ENCODE results near the gene PDE12. TPM values are rescaled to one million over a fixed set of nuclear protein-coding genes. Genes with fewer than 3 reads are reported as not detected.

Gene PDE12
- total and polyA plus RNA-seq, 2 of the 13 experiments (the other 11 are each of a cell fraction or from before 2014, with no cell fraction given): 9.0 to 17.8 TPM

- TF ChIP-seq SPEN (CRISPR knock-in tag; IDR thresholded peaks at IDR 0.05; ENCODE audit: low read depth): no peak
- no peak for TF ChIP-seq PCBP1 (IDR thresholded peaks at IDR 0.05; ENCODE audit: borderline replicate concordance, low read depth, low read length)
- TF ChIP-seq, protein P1, sequence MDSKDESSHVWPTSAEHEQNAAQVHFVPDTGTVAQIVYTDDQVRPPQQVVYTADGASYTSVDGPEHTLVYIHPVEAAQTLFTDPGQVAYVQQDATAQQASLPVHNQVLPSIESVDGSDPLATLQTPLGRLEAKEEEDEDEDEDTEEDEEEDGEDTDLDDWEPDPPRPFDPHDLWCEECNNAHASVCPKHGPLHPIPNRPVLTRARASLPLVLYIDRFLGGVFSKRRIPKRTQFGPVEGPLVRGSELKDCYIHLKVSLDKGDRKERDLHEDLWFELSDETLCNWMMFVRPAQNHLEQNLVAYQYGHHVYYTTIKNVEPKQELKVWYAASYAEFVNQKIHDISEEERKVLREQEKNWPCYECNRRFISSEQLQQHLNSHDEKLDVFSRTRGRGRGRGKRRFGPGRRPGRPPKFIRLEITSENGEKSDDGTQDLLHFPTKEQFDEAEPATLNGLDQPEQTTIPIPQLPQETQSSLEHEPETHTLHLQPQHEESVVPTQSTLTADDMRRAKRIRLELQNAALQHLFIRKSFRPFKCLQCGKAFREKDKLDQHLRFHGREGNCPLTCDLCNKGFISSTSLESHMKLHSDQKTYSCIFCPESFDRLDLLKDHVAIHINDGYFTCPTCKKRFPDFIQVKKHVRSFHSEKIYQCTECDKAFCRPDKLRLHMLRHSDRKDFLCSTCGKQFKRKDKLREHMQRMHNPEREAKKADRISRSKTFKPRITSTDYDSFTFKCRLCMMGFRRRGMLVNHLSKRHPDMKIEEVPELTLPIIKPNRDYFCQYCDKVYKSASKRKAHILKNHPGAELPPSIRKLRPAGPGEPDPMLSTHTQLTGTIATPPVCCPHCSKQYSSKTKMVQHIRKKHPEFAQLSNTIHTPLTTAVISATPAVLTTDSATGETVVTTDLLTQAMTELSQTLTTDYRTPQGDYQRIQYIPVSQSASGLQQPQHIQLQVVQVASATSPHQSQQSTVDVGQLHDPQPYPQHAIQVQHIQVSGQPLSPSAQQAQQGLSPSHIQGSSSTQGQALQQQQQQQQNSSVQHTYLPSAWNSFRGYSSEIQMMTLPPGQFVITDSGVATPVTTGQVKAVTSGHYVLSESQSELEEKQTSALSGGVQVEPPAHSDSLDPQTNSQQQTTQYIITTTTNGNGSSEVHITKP (CRISPR knock-in tag; IDR thresholded peaks at IDR 0.05; ENCODE audit: low read depth): no peak
- peak; percentile 33 for TF ChIP-seq AGO1 (IDR thresholded peaks at IDR 0.05; ENCODE audit: low read depth, low read length, poor library complexity, severe bottlenecking)
- TF ChIP-seq BRD4 (CRISPR knock-in tag; IDR thresholded peaks at IDR 0.05): no peak
- no peak for TF ChIP-seq ZMYM2 (CRISPR knock-in tag; IDR thresholded peaks at IDR 0.05)
- no peak for TF ChIP-seq KLF11 (CRISPR knock-in tag; IDR thresholded peaks at IDR 0.05)
- TF ChIP-seq NR3C1 (CRISPR knock-in tag; IDR thresholded peaks at IDR 0.05): no peak
- TF ChIP-seq ZNF605 (CRISPR knock-in tag; IDR thresholded peaks at IDR 0.05): peak; percentile 19; the same call in 1 of the 2 replicates
- TF ChIP-seq ARID2 (CRISPR knock-in tag; IDR thresholded peaks at IDR 0.05; ENCODE audit: borderline replicate concordance): no peak
- no peak for TF ChIP-seq RARG (CRISPR knock-in tag; IDR thresholded peaks at IDR 0.05; ENCODE audit: low read depth)
- no peak for TF ChIP-seq ZNF781 (CRISPR knock-in tag; IDR thresholded peaks at IDR 0.05; ENCODE audit: borderline replicate concordance, not compliant biosample characterization)
- peak; percentile 26; the same call in 1 of the 2 replicates for TF ChIP-seq REL (CRISPR knock-in tag; conservative IDR thresholded peaks at IDR 0.05)
- no peak for TF ChIP-seq ZNF24 (IDR thresholded peaks at IDR 0.05)
- no peak for TF ChIP-seq MAZ (IDR thresholded peaks at IDR 0.05; ENCODE audit: borderline replicate concordance, low read depth, low read length)
- peak; percentile 27; the same call in 1 of the 2 replicates for TF ChIP-seq MAZ (CRISPR knock-in tag; IDR thresholded peaks at IDR 0.05; ENCODE audit: low read depth)
- peak; percentile 53; the same call in 1 of the 2 replicates for TF ChIP-seq ZMAT3 (CRISPR knock-in tag; conservative IDR thresholded peaks at IDR 0.05)
- TF ChIP-seq, protein P2, sequence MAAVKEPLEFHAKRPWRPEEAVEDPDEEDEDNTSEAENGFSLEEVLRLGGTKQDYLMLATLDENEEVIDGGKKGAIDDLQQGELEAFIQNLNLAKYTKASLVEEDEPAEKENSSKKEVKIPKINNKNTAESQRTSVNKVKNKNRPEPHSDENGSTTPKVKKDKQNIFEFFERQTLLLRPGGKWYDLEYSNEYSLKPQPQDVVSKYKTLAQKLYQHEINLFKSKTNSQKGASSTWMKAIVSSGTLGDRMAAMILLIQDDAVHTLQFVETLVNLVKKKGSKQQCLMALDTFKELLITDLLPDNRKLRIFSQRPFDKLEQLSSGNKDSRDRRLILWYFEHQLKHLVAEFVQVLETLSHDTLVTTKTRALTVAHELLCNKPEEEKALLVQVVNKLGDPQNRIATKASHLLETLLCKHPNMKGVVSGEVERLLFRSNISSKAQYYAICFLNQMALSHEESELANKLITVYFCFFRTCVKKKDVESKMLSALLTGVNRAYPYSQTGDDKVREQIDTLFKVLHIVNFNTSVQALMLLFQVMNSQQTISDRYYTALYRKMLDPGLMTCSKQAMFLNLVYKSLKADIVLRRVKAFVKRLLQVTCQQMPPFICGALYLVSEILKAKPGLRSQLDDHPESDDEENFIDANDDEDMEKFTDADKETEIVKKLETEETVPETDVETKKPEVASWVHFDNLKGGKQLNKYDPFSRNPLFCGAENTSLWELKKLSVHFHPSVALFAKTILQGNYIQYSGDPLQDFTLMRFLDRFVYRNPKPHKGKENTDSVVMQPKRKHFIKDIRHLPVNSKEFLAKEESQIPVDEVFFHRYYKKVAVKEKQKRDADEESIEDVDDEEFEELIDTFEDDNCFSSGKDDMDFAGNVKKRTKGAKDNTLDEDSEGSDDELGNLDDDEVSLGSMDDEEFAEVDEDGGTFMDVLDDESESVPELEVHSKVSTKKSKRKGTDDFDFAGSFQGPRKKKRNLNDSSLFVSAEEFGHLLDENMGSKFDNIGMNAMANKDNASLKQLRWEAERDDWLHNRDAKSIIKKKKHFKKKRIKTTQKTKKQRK (IDR thresholded peaks at IDR 0.05; ENCODE audit: low read length): no peak
- TF ChIP-seq MTA1 (CRISPR knock-in tag; IDR thresholded peaks at IDR 0.05; ENCODE audit: borderline replicate concordance): no peak
- no peak for TF ChIP-seq SKI (IDR thresholded peaks at IDR 0.05; ENCODE audit: partially characterized antibody)
- TF ChIP-seq SOX5 (CRISPR knock-in tag; IDR thresholded peaks at IDR 0.05; ENCODE audit: borderline replicate concordance): no peak
- TF ChIP-seq ZNF230 (CRISPR knock-in tag; IDR thresholded peaks at IDR 0.05): no peak
- no peak for TF ChIP-seq TGIF2 (CRISPR knock-in tag; IDR thresholded peaks at IDR 0.05)
- TF ChIP-seq POLR2A (IDR thresholded peaks at IDR 0.05; ENCODE audit: insufficient read depth in 1 of 2, low read depth in 2 of 2, low read length in 2 of 2): peak in 1 of 2 experiments; percentile 55; a peak in 2 of 4 replicates
- no peak for TF ChIP-seq REXO4 (CRISPR knock-in tag; IDR thresholded peaks at IDR 0.05; ENCODE audit: borderline replicate concordance)
- TF ChIP-seq ZNF678 (CRISPR knock-in tag; IDR thresholded peaks at IDR 0.05): no peak
Measured at GRCh38 chr3:57596495-57597126, 40.5 kb downstream of the PDE12 start (continued).

Data from HepG2 (cell line).